ENCODE measurements around the gene RAB41. TPM values are rescaled to one million over a fixed set of nuclear protein-coding genes. Genes with fewer than 3 reads are reported as not detected.

The RAB41 gene
- polyA plus RNA-seq, 1 of the 3 experiments (the other 2 are of a cell fraction): not detected

DNA sequence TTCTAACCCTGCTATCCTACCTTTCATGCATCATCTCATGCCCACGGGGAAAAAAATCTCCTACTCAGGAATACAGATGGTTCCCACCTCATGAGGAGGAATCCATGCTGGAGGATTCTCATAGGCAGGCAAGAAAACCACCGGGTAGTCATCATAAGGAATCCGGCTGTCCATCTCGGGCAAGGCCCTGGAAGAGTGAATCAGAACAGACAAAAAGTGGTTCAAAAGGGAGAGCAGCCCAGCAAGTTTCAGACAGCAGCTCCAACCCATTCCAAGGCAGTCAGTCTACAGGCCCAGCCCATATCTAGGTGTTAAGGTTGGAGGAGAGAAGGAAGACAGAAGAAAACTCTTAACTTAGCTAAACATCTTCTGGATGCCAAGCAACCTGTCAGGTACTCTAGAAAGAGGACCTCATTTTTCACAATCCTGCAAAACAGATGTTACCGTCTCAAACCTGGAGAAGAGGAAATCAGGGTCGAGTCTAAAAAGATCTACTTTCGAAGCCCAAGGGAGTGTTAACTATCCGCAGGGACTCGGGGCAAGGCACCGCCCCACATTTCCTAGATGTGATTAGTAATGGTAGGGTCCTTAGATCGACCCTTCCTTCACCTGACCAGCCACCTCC is 7.3 kb downstream of the RAB41 start:
- H4K20me1 ChIP-seq (ENCODE audit: insufficient read depth): no peaks in the 10 kb centered on the region
- H3K79me2 ChIP-seq (ENCODE audit: insufficient read depth): peaks cover 55% of the 10 kb centered on the region
- ChIA-PET CTCF (interaction anchor here (1.6 to 1.7 kb wide), 2 partner anchors 143 to 156 kb away, joined by 3 to 5 read pairs; partner anchors contain the start of gene IGBP1), POLR2A (no interaction called here)
- no peaks in the 10 kb centered on the region for H3K9me2 ChIP-seq
- H3K36me3 ChIP-seq (replicated peaks in 1 of 2; ENCODE audit: control insufficient read depth in 1 of 2, insufficient read depth in 2 of 2, low read length in 1 of 2): peaks cover 18 to 25% of the 10 kb centered on the region in 2 experiments
- no peaks in the 10 kb centered on the region for H3F3A ChIP-seq (replicated peaks; ENCODE audit: insufficient read depth)
- H3K4me2 ChIP-seq: peak overlapping the region; percentile 80
- H3K27ac ChIP-seq (ENCODE audit: low read depth in 2 of 2, low read length in 1 of 2): peak overlapping the region; percentile 55 to 69; a peak in 2 of 4 replicates
- H2AFZ ChIP-seq (ENCODE audit: low read depth): peak overlapping the region; percentile 75
- WGBS (ENCODE audit: low lambda C conversion rate): 2% methylated on average over 11 of the region's 11 CpGs
- H3K9me3 ChIP-seq: no peaks in the 10 kb centered on the region
- peak overlapping the region; percentile 85 to 87 for H3K4me3 ChIP-seq (ENCODE audit: low read depth in 2 of 2, low read length in 1 of 2)
- H3K9ac ChIP-seq: peak overlapping the region; percentile 70
- H3K4me1 ChIP-seq (ENCODE audit: control insufficient read depth in 1 of 2, insufficient read depth in 2 of 2, low read depth in 1 of 2, low read length in 1 of 2): peaks cover 0 to 4% of the 10 kb centered on the region in 2 experiments; a peak in 2 of 4 replicates
- no peak for DNase-seq
- no peaks in the 10 kb centered on the region for H3K27me3 ChIP-seq (ENCODE audit: insufficient read depth)
- TF ChIP-seq YY1 (IDR thresholded peaks at IDR 0.05; ENCODE audit: low read depth): no peak
- TF ChIP-seq RXRA (IDR thresholded peaks at IDR 0.05; ENCODE audit: borderline replicate concordance, low read depth): no peak
- TF ChIP-seq, protein P1, sequence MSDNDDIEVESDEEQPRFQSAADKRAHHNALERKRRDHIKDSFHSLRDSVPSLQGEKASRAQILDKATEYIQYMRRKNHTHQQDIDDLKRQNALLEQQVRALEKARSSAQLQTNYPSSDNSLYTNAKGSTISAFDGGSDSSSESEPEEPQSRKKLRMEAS (IDR thresholded peaks at IDR 0.05; ENCODE audit: low read depth): no peak
- no peak for TF ChIP-seq POLR2AphosphoS5 (IDR thresholded peaks at IDR 0.05; ENCODE audit: low read depth, low read length)
- TF ChIP-seq, protein P2, sequence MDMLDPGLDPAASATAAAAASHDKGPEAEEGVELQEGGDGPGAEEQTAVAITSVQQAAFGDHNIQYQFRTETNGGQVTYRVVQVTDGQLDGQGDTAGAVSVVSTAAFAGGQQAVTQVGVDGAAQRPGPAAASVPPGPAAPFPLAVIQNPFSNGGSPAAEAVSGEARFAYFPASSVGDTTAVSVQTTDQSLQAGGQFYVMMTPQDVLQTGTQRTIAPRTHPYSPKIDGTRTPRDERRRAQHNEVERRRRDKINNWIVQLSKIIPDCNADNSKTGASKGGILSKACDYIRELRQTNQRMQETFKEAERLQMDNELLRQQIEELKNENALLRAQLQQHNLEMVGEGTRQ (IDR thresholded peaks at IDR 0.05; ENCODE audit: borderline replicate concordance, low read depth, low read length): no peak
- no peak for TF ChIP-seq GABPA (IDR thresholded peaks at IDR 0.05; ENCODE audit: low read depth)
- TF ChIP-seq EP300 (IDR thresholded peaks at IDR 0.05; ENCODE audit: borderline replicate concordance in 1 of 2, low read depth in 1 of 2, low read length in 1 of 2): no peak
- no peak for TF ChIP-seq RAD21 (IDR thresholded peaks at IDR 0.05; ENCODE audit: low read length)
- TF ChIP-seq RFX5 (IDR thresholded peaks at IDR 0.05; ENCODE audit: low read length): no peak

DNA sequence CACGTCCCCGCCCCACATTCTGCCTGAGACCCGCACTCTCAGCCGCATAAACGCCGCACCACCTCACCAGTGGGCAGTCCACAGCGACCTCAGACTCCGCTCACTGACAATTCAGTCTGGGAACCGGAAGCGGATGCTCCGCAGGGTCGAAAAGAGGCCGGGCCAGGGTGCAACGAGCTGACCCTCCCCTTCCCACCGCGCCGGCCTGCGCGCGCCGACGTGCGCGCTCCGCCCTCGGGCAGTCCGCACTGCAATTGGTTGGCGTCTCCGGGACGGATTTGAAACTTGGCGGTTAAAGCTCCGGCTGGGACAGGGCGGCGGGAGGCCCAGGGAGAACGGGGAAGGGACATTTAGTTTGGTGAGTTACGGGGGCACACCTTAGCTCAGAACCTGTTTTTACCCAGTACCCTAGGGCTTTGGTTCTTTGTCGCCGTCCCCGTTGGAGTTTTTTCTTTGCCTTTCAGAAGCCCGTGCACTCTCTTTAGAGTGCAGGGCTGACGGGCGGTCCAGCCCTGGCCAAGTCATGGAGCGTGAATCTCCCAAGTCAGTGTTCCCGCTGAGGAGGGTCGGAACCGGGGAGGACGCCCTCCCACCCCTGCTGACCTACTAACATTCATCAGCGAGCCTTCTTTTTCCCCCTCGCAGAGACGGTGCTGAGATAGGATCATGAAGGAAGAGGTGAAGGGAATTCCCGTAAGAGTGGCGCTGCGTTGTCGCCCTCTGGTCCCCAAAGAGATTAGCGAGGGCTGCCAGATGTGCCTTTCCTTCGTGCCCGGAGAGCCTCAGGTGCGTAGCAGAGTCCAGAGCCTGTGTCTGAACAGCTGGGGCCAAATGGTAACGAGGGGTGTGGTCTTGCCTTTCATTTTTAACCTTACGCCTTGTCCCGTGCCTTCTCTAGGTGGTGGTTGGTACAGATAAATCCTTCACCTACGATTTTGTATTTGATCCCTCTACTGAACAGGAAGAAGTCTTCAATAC is 8.1 kb downstream of the RAB41 start, which contains the start of the genes KIF4A and PDZD11:
Gene KIF4A, plus strand, starts transcription at position 312 of the 978 bp plus-strand sequence. Its CDS starts 355 bp downstream, at position 667.
Gene PDZD11, minus strand, starts transcription at position 135 of the 978 bp plus-strand sequence. CDS start 586 bp downstream, outside the sequence.
- DNase-seq: peak; percentile 92
- CTCF ChIA-PET: interaction anchor here (1.6 to 1.7 kb wide), 2 partner anchors 143 to 157 kb away, joined by 3 to 5 read pairs; partner anchors contain the start of gene IGBP1
- WGBS (ENCODE audit: low lambda C conversion rate): 3% methylated on average over 25 of the region's 62 CpGs
- TF ChIP-seq FOXM1 (IDR thresholded peaks at IDR 0.05; ENCODE audit: low read depth): peak; percentile 89
- TF ChIP-seq JUND (IDR thresholded peaks at IDR 0.05): no peak
- TF ChIP-seq EP300 (IDR thresholded peaks at IDR 0.05; ENCODE audit: borderline replicate concordance in 1 of 2, low read depth in 1 of 2, low read length in 1 of 2): no peak
- no peak for TF ChIP-seq RAD21 (IDR thresholded peaks at IDR 0.05; ENCODE audit: low read length)
- TF ChIP-seq RXRA (IDR thresholded peaks at IDR 0.05; ENCODE audit: borderline replicate concordance, low read depth): no peak
- peak; percentile 85 for TF ChIP-seq POLR2AphosphoS5 (IDR thresholded peaks at IDR 0.05; ENCODE audit: low read depth, low read length)
- TF ChIP-seq EZH2phosphoT487 (IDR thresholded peaks at IDR 0.05; ENCODE audit: borderline replicate concordance, low read depth): no peak
- peak; percentile 52; the same call in 1 of the 2 replicates for TF ChIP-seq TAF1 (IDR thresholded peaks at IDR 0.05; ENCODE audit: borderline replicate concordance, low read depth, low read length)
- no peak for TF ChIP-seq TCF12 (IDR thresholded peaks at IDR 0.05)
- peak; percentile 70 for TF ChIP-seq ELF1 (IDR thresholded peaks at IDR 0.05)
- TF ChIP-seq TEAD4 (IDR thresholded peaks at IDR 0.05; ENCODE audit: borderline replicate concordance, insufficient read depth): no peak
- TF ChIP-seq SIN3A (IDR thresholded peaks at IDR 0.05; ENCODE audit: borderline replicate concordance, low read depth, low read length): peak; percentile 95; the same call in 1 of the 2 replicates
- TF ChIP-seq, protein P3, sequence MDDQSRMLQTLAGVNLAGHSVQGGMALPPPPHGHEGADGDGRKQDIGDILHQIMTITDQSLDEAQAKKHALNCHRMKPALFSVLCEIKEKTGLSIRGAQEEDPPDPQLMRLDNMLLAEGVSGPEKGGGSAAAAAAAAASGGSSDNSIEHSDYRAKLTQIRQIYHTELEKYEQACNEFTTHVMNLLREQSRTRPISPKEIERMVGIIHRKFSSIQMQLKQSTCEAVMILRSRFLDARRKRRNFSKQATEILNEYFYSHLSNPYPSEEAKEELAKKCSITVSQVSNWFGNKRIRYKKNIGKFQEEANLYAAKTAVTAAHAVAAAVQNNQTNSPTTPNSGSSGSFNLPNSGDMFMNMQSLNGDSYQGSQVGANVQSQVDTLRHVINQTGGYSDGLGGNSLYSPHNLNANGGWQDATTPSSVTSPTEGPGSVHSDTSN (IDR thresholded peaks at IDR 0.05): no peak
- no peak for TF ChIP-seq YY1 (IDR thresholded peaks at IDR 0.05; ENCODE audit: low read depth)
- TF ChIP-seq GATA2 (CRISPR knock-in tag; IDR thresholded peaks at IDR 0.05): no peak
- no peak for TF ChIP-seq RCOR1 (IDR thresholded peaks at IDR 0.05; ENCODE audit: low read length)
- peak; percentile 81 for TF ChIP-seq MXI1 (IDR thresholded peaks at IDR 0.05; ENCODE audit: low read depth, low read length)
- TF ChIP-seq MEF2A (IDR thresholded peaks at IDR 0.05; ENCODE audit: borderline replicate concordance, low read depth): no peak
- TF ChIP-seq NRF1 (IDR thresholded peaks at IDR 0.05; ENCODE audit: low read depth, low read length): peak; percentile 88
- TF ChIP-seq NFIC (IDR thresholded peaks at IDR 0.05; ENCODE audit: borderline replicate concordance): no peak

More for the DNA sequence above, 8.1 kb downstream of the RAB41 start, which contains the start of the genes KIF4A and PDZD11:
- Histone ChIP-seq H3K4me1 (ENCODE audit: control insufficient read depth in 1 of 2, insufficient read depth in 2 of 2, low read depth in 1 of 2, low read length in 1 of 2) (peaks cover 0 to 4% of the 10 kb centered on the region in 2 experiments; a peak in 2 of 4 replicates), H3K4me3 (ENCODE audit: low read depth in 2 of 2, low read length in 1 of 2) (peak within 1 kb of the TSS; percentile 85 to 87), H3K79me2 (ENCODE audit: insufficient read depth) (peaks cover 63% of the 10 kb centered on the region), H3K4me2 (peak within 1 kb of the TSS; percentile 80), H3K9ac (peak within 1 kb of the TSS; percentile 70), H4K20me1 (ENCODE audit: insufficient read depth) (no peaks in the 10 kb centered on the region), H3K27ac (ENCODE audit: low read depth in 2 of 2, low read length in 1 of 2) (peak within 1 kb of the TSS; percentile 55 to 69; a peak in 3 of 4 replicates), H3K9me3 (no peaks in the 10 kb centered on the region), H3K9me2 (no peaks in the 10 kb centered on the region), H3F3A (replicated peaks; ENCODE audit: insufficient read depth) (no peaks in the 10 kb centered on the region), H3K27me3 (ENCODE audit: insufficient read depth) (no peaks in the 10 kb centered on the region), H3K36me3 (replicated peaks in 1 of 2; ENCODE audit: control insufficient read depth in 1 of 2, insufficient read depth in 2 of 2, low read length in 1 of 2) (peaks cover 17 to 22% of the 10 kb centered on the region in 2 experiments), H2AFZ (ENCODE audit: low read depth) (peak within 1 kb of the TSS; percentile 80)
- POLR2A ChIA-PET: no interaction called here

All from SK-N-SH (cell line).